HG02571 (cell line): ENCODE results near the gene UBAC2.
"Not testable (repeated sequence)": the region's sequence is repeated elsewhere in the genome, so short reads cannot be mapped to it uniquely, and the experiment has no call there.

Source experiments
- ATAC-seq: cut with Tn5 transposase; IDR thresholded peaks from one replicate; pipeline ENCODE4 v1.9.1; 2021; ENCODE audit warnings: mild to moderate bottlenecking, moderate library complexity; ENCODE audit not compliant: unreplicated experiment

The UBAC2 gene

DNA sequence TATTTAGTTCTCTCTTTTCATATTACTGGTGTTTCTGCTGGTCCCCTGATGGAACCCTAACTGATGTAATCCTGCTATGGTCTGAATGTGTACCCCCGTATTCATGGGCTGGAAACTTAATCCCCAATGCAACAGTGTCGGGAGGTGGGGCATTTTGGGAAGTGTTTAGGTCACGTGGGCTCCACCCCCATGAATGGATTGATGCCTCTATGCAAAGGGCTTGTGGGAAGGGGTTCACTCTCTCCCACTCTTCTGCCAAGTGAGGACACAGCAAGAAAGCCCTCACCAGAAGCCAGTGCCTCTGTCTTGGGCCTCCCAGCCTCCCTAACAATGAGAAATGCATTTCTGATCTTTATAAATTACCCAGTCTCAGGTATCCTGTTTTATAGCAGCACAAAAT, 21.2 kb upstream of the UBAC2 start:
- no peak for ATAC-seq

GRCh38 chr13:99182439-99182838, 18.2 kb upstream of the UBAC2 start:
- no peak for ATAC-seq

DNA sequence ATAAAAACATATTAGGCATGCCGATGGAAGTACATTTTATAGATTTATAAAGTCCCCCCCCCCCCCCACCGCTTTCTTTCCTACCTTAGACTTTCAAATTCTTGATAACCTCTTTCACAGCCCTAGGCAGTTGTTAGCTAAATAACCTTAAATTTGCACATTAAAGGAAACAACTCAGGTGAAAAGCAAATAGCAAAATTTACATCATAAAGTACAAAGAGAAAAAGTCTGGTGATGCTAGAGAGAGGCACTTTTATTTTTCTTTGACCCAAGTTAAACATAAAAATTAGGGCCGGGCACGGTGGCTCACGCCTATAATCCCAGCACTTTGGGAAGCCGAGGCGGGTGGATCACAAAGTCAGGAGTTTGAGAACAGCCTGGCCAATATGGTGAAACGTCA, 15.0 kb upstream of the UBAC2 start:
- ATAC-seq: no peak

GRCh38 chr13:99190147-99190985, 10.3 kb upstream of the UBAC2 start:
- ATAC-seq: no peak

GRCh38 chr13:99191336-99191899, 9.2 kb upstream of the UBAC2 start:
- ATAC-seq: no peak

GRCh38 chr13:99191900-99192399, 8.7 kb upstream of the UBAC2 start:
- no peak for ATAC-seq

DNA sequence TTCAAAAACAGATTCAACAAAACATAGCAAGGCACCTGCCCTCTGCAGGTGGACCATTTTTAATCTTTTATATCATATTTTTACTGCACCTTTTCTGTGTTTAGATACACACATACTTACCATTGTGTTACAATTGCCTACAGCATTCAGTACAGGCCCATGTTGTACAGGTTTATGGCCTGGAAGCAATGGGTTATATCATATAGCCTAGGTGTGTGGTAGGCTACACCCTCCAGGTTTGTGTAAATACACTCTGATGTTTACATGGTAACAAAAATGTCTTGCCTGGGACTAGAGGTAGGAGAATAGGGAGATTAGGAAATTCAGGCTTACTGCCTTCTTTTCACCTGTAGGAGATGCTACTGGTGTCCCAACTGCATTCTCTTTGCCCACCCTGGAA, 8.2 kb upstream of the UBAC2 start:
- ATAC-seq: no peak

DNA sequence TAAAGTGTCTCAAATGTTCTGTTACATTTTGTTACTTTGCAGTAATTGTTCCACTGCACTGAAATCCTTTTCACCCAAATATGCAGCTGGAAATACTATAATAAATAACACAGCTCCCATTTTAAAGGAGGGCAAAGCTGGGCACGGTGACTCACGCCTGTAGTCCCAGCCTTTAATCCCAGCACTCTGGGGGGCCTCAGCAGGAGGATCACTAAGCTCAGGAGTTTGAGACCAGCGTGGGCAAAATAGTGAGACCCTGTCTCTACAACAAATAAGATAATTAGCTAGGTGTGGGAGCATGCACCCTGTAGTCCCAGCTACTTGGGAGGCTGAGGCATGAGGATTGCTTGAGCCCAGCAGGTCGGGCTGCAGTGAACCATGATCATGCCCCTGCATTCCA, 7.5 kb upstream of the UBAC2 start:
- ATAC-seq: no peak

DNA sequence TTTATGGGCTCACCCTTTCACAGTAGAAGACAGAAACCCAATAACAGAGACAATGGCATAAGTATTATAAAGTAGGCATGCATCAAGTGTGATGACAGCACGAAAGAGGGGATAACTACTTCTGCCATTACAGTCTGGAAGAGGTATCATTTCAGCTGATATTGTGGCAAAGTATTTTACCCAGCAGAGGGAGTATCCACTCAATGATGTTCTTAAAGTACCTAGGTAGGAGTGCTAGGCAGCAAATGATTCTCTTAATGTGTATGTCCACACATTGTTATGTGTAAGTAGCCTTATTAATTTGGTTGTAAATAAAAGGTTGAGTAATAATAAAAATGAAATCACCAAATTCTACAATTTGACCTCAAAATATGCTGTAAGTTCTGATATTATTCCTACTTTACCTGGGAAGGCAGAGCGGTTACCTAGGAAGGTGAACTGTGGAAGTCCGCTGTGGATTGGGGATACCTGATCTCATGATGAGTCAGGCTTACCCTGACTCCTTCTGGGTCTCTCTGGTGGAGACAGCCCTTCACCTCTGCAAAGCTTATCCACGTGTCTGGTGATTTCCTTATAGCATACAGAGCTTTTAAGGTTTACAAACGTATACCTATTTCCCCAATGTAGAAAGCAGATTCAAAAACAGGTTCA, 4.1 kb upstream of the UBAC2 start:
- no peak for ATAC-seq

DNA sequence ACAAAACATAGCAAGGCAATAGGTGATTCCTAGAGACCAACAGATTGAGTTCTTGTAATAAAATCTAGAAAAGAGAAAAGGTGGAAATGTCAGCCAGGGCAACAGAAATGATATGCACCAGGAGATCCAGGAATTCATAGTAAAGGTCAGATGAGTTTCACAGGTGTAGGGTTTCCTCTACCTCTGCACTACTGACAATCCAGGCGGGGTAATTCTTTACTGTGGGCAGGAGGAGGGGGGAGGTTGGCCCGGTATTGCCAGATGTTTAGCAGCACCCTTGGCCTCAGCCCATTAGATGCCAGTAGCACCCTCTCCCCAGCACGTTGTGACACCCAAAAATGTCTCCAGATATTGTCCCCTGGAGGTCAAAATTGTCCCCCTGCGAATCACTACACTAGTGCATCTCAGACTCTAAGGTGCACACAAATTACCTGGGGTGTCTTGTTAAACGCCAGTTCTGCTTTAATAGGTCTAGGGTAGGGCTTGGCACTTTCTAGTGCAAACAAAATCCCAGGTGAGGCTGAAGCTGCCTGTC, 3.5 kb upstream of the UBAC2 start:
- no peak for ATAC-seq

DNA sequence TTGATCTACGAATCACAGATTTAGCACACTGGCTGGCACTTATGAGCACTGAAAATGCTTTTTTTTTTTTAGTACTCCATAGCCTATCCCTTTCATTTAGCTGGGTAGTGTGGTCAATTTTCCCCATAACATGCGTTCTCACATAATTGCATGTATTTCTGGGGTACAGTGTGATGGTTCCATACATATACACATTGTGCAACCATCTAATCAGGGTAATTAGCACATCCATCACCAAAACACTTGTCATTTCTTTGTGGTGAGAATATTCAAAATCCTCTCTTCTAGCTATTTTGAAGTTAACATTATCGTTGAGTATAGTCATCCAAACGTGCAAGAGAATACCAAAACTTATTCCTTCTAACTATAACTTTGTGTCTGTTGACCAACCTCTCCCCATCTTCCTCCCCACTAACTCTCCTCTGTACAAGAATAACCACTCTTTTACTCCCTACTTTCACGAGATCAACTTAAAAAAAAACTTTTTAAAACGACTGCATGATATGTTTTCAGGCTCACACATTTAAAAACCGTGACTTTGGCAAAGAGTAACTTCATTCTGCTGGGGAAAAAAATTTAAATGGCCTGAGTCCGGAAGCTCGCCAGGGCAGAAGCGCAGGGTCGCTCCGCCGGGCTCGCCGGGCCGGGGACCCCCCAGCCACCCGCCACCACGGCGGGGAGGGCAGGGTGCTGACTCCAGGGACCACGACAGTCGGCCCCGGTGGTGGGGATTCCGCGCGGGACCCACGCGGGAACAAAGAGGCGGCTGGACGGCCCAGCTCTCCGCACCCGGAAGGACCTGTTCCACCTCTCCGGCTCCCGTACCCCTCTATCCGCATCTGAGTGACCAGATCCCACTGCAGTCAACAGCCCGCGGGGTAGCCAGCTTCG, 868 bp upstream of the UBAC2 start:
- peak; percentile 1 for ATAC-seq

- no peak for ATAC-seq
Observed at GRCh38 chr13:99203601-99204579, 3.2 kb downstream of the UBAC2 start.

GRCh38 chr13:99205621-99206220, 5.1 kb downstream of the UBAC2 start:
- ATAC-seq: no peak

- ATAC-seq: no peak
Observed at GRCh38 chr13:99206226-99206625, 5.6 kb downstream of the UBAC2 start.

- no peak for ATAC-seq
Observed at GRCh38 chr13:99206873-99207272, 6.2 kb downstream of the UBAC2 start.

- ATAC-seq: no peak
Observed at GRCh38 chr13:99207511-99207910, 6.9 kb downstream of the UBAC2 start.

DNA sequence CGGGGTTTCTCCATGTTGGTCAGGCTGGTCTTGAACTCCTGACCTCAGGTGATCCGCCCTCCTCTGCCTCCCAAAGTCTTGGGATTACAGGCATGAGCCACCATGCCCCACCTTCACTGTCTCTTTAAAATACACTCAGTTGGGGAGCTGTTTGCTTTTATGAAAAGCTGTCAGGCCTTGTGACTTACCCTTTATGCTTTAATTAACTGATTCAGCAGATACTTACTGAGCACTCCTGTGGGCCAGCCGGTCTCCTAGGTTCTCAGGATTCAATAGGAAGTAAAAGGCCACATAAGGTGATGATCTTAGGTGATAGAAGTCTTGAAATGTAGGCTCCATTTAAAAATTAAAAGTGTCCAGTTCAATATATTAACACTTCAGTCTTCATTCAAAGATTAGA, 7.5 kb downstream of the UBAC2 start:
- no peak for ATAC-seq

GRCh38 chr13:99208845-99209527, 8.3 kb downstream of the UBAC2 start:
- no peak for ATAC-seq

DNA sequence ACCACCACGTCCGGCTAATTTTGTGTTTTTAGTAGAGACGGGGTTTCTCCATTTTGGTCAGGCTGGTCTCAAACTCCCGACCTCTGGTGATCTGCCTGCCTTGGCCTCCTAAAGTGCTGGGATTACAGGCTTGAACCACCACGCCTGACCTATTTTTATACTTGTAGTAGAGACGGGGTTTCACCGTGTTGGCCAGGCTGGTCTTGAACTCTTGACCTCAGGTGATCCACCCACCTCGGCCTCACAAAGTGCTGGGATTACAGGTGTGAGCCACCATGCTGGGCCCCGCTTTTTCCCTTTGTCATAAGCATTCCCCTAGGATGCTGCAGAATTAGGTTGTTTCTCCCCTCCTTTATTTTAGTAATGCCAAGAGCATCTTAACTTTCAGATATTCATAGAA, 10.0 kb downstream of the UBAC2 start:
- not testable (repeated sequence) for ATAC-seq
